Measurements from ENCODE around the gene C16orf82. TPM values are rescaled to one million over a fixed set of nuclear protein-coding genes. Genes with fewer than 3 reads are reported as not detected.

C16orf82 gene
- total RNA-seq, 1 donor from 2014 or later: not detected

DNA sequence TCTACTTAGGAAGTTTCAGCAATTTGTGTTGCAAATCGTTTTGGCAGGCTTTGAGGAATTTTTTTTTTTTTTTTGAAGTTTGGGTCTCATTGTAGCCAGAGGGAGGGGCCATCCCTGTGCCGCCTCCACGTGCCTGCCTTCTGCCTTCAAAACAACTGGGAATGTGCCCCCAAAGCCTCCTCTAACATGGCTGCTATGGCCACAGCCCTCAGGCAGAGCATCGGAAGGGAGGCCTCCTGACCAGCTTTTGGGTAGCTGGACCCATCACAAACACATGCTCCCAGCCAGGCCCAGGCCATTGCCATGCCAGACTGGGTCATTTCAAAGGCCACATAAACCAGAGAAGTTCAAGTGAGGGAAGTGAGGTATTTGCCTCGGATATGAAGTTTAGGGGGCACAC is 21.5 kb downstream of the C16orf82 start:
- DNase-seq (ENCODE audit: low read depth): no peak

DNA sequence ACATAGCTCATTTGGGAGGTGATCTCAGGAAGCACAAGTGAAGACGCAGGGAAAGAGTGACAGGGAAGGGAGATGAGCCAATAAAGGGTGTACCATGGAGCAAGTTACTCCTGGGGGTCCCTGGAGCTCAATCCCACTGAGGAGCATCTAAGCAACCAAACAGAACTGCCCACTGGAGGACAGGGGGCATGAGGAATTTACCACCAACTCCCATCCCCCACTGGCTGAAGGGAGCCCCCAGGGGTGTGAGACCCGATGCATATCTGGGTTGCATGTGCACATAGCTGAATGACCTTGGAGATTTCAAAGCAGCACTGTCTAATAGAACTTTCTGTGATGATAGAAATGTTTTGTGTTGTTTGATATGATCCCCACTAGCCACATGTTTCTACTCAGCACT is 29.6 kb downstream of the C16orf82 start:
- no peak for DNase-seq (ENCODE audit: low read depth)

DNA sequence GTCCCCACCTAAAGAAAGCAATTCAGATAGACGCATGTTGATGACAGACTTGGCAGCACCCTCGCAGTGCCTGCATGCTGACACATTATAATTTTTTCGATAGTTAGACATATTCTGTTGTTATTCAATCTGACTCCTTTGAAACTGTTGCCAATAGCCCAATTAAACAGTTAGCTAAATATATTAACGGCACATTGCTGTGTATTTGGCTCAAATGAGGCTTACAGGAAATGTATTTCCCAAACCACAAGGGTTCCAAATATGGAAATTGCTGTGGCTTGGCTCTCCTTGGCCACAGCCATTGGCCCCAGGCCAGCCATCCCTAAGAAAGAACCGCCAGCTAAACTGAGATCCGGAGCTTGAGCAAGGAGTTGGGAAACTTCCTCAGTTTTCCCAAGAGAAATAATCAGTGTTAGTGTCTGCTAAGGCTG is 31.1 kb downstream of the C16orf82 start:
- no peak for DNase-seq (ENCODE audit: low read depth)

DNA sequence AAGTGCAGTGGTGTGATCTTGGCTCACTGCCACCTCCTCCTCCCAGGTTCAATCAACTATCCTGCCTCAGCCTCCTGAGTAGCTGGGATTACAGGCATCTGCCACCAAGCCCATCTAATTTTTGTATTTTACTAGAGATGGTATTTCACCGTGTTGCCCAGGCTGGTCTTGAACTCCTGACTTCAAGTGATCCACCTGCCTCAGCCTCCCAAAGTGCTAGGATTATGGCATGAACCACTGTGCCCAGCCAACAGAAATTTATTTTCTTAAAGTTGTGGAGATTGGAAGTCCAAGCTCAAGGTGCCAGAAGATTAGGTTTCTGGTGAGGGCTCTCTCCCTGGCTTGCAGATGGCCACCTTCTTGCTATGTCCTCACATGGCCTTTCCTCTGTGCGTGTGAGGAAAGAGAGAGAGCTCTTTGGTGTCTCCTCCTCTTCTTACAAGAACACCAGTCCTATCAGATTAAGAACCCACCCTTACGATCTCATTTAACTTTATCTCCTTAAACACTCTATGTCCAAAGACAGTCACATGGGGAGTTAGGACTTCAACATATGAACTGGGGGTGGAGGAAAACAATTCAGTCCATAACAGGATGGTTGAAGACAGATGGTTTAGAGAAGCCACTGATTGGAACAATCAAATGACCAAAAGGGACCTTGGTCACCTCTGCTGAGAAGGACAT is 31.8 kb downstream of the C16orf82 start:
- DNase-seq (ENCODE audit: low read depth): no peak

DNA sequence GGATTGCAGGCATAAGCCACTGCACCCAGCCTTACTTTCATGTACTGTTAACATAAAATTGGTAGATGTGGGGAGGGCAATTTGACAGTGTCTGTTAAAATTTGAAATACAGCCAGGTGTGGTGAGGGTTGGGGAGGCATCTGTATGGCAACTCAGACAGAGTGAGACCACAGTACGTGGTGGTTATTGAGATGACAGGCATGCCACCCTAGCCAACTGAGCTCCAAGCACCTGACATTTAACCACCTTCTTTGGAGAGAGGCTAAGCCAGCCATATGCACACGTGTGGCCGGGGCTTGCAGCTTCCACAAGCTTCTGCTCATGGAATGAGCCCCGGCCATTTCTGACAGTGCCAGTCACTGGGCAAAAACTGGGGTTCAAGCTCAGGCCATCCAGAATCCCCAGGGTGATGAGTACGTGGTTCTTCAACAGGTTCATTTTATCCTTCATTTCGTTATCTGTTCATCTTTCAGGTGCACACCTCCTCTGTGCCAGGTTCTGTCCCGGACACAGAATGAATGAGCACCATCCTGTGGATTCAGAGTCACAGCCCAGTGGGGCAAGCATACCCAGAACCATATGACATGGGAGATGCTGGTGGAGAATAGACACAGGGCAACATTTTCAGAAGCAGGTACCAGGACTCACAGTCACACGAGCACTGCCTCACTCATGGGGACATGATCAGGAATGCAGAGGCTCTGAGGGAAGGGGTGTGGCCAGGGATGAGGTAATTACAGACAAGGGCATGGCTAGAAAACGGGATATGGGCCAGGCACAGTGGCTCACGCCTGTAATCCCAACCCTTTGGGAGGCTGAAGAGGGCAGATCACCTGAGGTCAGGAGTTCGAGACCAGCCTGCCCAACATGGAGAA is 36.2 kb downstream of the C16orf82 start:
- no peak for DNase-seq (ENCODE audit: low read depth)

DNA sequence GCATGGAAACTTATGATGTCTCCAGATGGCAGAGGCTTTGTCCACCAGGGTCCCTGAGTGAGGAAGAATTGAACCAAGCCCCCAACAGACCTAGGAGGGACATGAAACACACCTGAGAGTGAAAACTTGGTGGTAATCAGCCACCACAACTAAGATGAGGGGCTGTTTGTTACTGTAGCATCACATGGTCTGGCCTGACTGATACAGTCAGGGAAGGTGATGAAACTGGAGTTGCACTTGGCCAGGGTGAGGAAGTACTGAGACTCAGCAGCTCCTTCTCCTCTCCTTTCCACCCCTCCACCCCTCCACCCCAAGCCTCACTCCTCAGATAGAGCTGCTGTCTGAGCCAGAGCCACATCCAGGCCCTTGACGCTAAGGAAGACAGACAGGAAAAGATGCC is 37.2 kb downstream of the C16orf82 start:
- DNase-seq (ENCODE audit: low read depth): no peak

DNA sequence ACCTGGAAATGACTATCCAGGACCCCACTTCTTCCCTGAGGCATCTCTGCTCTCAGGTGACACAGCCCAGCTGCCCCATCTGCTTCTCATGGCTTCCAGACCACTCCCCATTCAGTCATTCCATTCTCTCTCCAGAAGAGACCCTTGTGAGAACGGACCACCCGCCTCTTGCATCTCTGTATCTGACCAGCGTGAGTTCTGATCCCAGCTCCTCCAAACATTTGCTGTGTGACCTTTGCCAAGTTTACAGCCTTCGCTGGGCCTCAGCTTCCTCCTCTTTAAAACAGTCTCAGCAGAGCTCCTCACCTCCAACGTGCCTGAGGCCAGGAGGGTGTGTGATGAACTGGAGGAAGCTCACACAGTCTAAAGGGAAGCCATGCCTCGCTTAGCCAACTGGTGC is 39.6 kb downstream of the C16orf82 start:
- DNase-seq (ENCODE audit: low read depth): no peak

DNA sequence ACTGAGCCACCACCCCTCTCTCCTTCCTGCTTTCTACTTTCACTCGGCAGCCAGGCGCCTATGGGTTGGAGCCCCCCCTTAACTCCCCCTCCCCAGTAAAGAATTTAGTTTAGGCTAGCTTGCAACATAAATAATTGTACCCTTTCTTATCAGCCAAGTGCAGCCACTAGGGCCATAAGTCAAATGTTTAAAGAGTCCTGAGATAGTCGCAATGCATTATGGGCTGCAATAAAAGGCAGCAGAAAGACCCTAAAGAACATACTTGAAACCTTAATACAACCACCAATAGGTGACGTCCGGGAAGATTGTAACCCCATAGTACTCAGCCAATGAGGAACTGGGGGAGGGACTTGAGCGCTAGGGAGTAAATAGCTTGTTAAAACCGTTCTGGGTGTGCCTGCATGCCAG is 40.5 kb downstream of the C16orf82 start:
- no peak for DNase-seq (ENCODE audit: low read depth)

DNA sequence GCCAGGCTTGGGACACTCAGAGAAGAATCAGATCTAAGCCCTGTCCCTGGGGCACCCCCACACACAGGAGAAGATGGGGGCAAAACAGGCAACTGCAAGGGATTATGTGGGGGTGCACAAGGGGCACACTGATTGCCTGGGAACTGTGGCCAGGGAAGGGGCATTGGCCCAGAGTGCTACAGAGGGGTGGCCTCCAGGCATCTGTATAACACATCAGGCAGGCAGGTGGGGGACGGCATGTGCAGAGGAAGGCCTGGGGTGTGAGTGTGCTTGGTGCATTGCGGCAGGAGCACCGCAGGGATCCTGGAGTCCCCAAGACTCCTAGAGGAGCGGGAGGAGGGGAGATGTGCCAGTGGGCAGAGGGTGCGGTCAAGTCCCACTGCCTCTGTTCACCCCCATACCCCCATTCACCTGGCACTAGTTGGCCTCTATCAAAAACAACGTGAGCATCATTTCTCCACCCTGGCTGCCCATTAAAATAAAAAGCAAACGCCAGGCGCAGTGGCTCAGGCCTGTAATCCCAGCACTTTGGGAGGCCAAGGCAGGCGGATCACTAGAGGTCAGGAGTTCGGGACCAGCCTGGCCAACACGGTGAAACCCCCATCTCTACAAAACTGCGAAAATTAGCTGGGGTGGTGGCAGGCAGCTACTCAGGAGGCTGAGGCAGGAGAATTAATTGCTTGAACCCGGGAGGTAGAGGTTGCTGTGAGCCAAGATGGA is 41.5 kb downstream of the C16orf82 start:
- DNase-seq (ENCODE audit: low read depth): no peak

DNA sequence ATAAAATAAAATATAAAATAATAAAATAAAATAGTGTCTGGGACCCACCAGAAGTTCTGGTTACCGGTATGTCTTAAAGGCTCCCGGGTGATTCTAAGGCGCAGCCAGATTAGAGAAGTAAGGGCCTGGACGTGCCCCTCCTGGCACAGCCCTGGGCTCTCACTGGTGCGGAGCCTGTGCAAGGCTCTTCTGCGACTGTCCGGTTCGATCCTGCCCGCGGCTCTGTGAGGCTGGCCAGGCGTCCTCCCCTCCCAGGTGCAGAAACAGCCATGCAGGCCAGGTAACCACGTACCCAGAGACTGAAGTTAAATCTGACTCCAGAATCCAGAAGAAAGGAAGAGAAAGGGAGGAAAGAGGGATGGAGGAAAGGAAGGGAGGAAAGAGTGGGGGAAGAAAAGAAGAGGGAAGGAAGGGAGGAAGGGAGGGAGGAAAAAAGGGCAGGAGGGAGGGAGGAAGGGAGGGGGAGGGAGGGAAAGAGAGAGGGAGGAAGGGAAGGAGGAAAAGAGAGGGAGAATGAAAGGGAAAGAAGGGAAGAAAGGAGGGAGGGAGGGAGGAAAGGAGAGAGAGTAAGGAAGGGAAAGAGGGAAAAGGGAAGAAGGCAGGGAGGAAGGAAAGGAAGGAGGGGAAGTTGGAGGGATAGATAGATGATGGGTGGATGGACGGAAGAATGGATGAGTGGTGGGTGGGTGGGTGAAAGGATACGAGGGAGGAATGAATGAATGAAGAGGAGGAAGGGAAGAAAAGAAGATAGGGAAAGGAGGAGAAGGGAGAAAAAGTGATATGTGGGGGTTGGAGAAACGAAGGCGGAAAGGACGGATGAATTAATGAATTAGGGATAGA is 42.3 kb downstream of the C16orf82 start:
- no peak for DNase-seq (ENCODE audit: low read depth)

DNA sequence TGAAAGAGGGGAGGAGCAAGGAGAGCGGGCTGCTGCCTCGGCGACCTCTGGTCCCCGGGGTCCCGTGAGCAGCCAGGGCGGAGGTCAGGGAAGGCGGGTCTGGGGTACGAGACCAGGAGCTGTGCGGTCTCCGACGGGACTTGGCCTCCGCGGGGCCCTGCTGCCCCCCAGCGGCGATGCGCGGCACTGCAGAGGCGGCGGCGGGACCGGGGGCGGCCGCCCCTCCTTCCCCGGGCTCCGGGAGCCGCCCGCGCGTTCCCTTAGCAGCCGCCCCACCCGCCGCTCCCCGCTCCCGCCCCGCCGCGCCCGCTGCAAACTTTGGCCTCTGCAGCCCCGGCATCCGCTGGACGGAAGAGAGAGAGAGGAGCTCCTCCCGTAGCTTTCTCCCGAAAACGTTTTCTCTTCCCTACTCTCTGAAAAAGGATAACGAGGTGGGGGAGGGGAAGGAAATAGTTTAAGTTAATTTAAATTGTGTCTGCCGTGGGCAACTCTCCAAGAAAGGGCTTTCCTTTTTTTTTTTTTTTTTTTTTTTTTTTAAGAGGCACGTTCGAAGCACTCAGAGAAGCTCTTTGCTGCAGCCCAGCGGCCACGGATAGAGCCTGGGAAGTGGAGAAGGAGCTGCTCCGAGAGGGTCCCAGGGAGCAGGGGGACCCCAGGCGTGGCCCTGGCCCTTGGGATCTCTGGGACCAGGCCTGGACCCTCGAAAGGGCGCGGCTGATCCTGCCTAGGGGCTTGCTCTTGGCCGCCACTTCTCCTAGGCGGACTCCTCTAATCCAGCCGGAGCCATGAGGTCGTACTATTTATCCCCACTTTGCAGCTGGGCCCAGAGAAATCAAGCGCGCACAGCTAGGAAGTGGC is 43.2 kb downstream of the C16orf82 start:
- DNase-seq (ENCODE audit: low read depth): peak; percentile 8

DNA sequence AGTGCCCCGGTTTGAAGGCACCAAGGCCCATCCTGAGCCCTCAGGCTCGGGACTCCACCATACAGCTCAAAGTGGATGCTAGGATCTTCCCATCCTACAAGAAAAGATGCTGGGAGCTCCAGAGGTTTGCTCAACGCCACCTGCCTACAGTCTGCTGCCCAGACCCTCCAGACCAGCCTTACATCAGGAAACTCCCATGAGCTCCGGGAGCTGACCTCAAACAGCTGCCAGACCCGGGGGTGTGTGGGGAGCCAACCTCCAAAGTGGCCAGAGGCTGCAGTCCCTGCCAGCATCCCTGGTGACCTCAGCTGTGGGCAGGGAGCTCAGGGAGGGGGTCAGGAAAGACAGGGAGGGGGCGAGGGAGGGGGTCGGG is 43.8 kb downstream of the C16orf82 start:
- no peak for DNase-seq (ENCODE audit: low read depth)

DNA sequence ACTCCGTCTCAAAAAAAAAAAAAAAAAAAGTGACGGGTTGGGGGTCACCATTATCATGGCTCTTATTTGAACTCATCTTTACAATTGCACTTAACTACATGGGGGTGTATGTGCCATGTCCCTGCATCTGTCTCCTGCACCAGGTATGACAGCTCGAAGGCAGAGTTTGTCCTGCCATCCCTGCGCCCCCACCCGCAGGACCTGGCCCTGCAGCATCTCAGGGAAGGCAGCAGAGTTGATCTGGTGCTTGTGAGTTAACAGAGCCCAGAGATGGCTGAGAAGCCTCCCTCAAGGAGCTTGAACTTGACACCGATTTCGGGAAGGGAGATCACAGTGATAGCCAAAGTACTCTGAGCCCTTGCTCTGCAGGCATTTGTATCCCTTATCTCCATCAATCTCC is 44.8 kb downstream of the C16orf82 start:
- no peak for DNase-seq (ENCODE audit: low read depth)

DNA sequence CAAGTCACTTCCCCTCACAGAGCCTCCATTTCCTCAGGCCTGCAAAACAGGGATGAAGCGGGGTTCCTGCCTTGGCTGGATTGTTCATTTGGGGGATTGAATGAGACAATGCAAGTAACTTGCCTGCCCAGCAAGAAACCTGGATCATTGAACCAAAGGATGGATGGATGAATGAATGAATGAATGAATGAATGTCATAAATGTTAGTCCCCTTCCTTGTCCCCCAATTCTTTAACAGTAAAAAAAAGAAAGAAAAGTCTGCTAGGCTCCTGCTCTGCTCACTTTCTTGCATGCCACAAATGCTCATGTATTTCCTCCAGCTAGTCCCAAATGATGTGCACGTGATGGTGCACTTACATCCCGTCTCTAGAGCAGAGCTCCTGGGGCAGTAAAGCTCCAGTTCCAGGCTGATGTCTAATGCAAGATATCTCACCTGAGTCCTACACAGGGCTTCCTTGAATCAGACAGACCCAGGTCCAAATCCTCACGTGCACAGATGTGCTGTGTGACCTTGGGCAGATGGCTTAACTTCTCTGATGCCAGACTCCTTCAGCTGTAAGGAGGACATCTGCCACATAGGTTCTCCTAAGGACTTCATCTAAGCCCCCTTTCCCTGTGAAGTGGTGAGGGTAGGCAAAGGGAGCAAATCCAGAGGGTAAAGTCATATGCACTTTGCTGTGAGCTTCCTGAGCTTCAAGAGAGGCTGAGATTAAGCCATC is 45.5 kb downstream of the C16orf82 start:
- no peak for DNase-seq (ENCODE audit: low read depth)

DNA sequence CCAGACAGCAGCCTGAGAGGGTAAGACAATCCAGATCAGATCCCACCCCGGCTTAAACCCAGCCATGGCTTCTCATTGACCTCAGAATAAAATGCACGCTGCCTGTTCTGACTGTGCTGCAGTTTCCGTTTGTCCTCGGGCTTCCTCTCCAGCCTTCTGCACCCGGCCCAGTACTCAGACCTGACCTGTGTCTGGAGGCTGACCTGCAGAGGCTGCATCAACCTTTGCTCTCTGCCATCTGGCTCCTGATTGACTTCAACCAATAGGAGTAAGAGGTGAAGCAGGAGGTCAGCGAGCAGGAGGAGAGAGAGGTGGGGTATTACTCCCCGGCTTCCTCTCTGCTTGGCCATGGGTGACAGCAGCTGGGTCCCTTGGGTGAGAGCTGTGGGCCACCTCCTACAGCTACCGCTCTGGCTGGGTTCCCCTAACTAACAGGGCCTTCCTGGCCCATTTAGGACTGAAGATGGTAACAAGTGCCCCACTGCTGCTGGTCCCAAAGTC is 46.7 kb downstream of the C16orf82 start:
- no peak for DNase-seq (ENCODE audit: low read depth)

DNA sequence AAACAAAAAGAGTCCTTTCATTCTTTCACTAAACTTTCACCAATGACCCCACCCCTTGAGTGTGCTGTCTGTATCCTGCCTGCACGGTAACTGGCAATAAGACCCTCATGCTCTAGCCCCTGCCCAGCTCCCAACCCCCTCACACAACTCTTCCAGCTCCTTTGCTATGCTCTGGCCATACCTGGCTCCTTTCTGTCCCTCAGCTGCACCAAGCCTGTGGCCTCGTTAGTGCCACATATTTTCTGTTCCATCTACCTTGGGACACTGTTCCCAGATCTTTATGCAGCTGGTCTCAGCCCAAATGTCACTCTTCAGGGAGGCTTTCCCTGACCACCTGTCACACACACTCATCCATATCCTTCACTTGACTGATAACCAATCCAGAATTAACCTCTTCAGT is 47.3 kb downstream of the C16orf82 start:
- DNase-seq (ENCODE audit: low read depth): no peak

DNA sequence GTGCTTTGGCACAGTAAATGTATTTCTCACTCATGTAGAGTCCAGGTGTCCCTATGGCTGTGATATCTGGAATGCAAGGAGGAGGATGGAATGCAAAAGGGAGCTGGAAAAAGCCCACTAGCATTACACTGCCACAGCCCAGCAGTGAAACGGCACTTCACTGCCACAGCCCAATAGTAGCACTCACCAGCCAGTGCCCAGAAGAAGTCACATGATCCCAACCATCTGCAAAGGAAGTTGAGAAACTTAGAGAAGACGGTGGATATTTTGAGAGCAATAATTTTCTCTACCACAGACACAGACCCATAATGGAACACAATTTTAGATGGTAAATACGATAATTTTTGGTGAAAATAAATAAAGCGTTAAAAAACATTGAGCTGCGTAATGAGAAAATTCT is 51.8 kb downstream of the C16orf82 start:
- DNase-seq (ENCODE audit: low read depth): no peak
